ENCODE data around the gene TFF3.

TFF3 gene

GRCh38 chr21:42340187-42341050 lies 25.2 kb upstream of the TFF3 start:
- H3K27ac ChIP-seq: peak overlapping the region; percentile 94; the same call in 1 of the 2 replicates
- TF ChIP-seq CTCF (conservative IDR thresholded peaks at IDR 0.05): no peak

DNA sequence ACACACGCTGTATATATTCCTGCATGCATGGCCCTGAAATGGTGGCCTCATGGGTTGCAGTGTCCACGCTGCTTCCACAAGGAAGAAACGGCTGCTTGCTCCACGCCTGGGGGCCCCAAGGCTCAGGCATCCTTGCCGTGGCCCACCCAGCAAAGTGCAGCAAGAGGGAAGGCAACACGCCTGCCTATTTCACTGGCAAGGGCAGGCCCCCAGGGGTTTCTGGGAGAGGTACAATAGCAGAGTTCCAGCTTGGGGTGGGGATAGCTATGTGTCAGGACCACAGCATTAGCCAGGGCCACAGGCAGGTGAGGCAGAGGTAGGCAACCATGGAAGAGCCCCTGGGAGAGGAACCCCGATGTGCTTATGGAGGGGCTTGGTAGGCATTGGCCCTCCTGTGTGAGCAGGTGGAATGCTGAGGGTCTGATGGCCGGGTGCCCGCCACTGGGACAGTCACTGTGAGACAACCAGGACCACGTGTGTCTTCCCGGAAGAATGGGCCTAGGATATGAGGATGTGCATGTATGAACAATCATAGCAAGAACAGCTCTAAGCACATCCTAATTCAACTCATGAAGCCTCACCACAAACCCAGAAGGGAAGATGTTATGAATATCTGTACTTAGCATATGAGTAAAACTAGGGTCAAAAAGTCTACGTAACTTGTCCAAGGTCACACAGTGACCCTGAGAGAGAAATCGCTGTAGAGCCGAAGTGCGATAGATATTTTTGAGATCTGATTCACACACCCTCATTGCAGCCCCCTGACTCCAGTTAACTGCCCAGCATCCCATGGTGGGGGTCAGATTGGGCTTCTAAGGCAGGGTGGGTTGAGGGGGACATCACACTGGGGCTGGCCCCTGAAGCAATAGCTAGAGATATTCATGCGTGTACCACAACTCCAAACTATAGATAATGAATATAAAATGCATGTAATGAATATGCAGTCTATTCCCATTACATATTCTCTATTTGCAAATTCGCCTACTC lies 23.8 kb upstream of the TFF3 start:
- H3K27ac ChIP-seq: peak overlapping the region; percentile 94
- TF ChIP-seq CTCF (conservative IDR thresholded peaks at IDR 0.05): no peak

DNA sequence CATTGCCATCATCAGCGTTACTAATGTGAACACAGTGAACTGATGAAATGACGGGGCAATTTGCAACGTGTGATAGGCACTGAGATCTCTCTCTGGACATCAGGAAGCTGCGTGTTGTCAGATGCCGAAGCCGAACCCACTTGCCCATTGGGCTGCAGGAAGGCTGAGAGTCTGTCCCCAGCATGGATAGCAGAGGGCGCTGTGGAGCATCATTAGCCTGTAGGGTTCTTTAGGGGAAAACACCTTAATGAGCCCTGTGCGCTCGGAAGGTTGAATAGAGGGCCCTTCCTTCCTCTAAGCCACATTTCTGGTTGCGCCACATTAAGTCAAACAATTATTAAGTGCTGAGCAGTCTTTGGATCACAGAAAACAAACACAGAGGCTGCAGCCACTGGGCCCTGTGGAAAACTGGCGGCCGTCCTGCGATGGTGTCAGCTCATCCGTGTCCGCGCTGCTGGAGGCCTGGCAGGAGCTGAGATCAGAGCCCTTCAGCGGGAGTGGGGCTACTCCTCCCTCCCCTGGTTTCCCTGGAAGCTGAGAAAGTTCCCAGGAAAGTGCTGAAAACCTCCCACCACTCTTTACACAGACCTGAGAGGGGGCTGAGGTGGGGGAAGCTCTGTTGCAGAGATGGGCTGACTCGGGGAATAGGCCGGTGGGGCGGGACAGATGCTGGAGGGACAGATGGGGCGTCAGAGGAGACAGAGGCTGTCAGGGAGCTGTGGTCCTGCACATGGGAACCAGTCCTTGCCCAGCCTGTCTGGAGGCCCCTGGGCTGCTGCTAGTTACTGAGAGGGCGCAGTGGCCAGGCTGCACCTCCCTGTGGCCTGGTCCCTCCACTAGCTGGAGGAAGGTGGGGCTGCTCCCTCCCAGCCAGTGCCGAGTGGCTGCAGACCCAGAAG lies 22.9 kb upstream of the TFF3 start:
- peak overlapping the region; percentile 94 for H3K27ac ChIP-seq
- TF ChIP-seq CTCF (conservative IDR thresholded peaks at IDR 0.05): peak; percentile 95

DNA sequence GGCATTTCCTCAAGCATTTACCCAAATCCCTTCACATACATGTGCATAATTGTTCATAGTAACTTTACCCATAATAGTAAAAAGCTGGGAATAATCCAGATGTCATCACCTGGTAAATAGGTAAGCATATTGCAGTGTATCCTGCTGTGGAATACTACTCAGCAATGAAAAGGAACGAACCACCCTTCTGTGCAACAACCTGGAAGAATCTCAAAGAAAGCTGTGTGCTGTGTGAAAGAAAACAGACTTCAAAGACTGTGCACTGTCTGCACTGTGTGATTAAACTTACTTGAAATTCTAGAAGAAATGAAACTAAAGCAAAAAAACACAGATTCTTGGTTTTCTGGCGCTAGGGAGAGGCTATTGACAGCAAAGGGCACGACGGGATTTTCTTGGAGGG lies 22.1 kb upstream of the TFF3 start:
- TF ChIP-seq CTCF (conservative IDR thresholded peaks at IDR 0.05): no peak

DNA sequence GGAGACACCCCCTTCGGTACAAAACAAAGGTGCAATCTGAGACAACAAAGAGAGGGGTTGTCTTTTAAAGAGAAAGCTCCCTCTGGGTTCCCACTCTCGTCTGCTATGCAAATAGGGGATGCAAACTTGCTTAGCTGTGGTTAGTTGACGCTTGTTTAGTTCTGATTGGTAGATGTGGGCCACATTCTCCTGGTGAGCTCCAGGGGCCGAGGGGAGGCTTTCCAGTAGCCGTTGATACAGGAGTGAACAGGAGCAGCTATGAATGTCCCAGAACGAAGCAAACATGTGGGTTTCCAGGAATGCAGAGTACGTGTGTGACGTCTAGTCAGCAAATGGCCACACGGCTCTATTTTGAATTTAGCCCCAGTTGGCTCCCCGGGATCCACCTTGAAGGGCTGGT lies 20.8 kb upstream of the TFF3 start:
- no peak for TF ChIP-seq CTCF (conservative IDR thresholded peaks at IDR 0.05)

More for the DNA sequence above, 22.1 kb upstream of the TFF3 start:
- peak overlapping the region; percentile 94 for H3K27ac ChIP-seq

GRCh38 chr21:42332557-42333317 lies 17.5 kb upstream of the TFF3 start:
- H3K27ac ChIP-seq: peak overlapping the region; percentile 80
- no peak for TF ChIP-seq CTCF (conservative IDR thresholded peaks at IDR 0.05)

More for the DNA sequence above, 20.8 kb upstream of the TFF3 start:
- peak overlapping the region; percentile 94; the same call in 1 of the 2 replicates for H3K27ac ChIP-seq
